DOHH2 (cell line): ENCODE measurements around the gene PTPRN2.

ENCODE experiments used
- CTCF ChIP-seq: fragments of 200-600 bp; sonication (generic); IDR thresholded peaks from one replicate; pipeline ENCODE4 v1.5.1; 2014; ENCODE audit warnings: antibody characterized with exemption, mild to moderate bottlenecking, low read depth, low read length; ENCODE audit not compliant: poor library complexity, severe bottlenecking
- EZH2phosphoT487 ChIP-seq: fragments of 200-600 bp; sonication (generic); IDR thresholded peaks from 2 replicates; pipeline ENCODE4 v1.6.1; 2017; ENCODE audit warnings: borderline replicate concordance, mild to moderate bottlenecking, antibody characterized with exemption, low read length, moderate library complexity, mixed read lengths

GRCh38 chr7:157601530-157601929 is 986.1 kb downstream of the PTPRN2 start:
- TF ChIP-seq CTCF (no peak), EZH2phosphoT487 (no peak)
